BJ (cell line): ENCODE results near the gene MCUB. TPM values are rescaled to one million over a fixed set of nuclear protein-coding genes. Genes with fewer than 3 reads are reported as not detected.

Experiments used
- CTCF ChIA-PET: fragments of 350-600 bp; formaldehyde crosslinking; extraction: SDS; loops from one replicate; lab custom pipeline; 2021; ENCODE audit warnings: antibody characterized with exemption, inconsistent platforms; lab: Yijun Ruan, JAX
- POLR2A ChIA-PET: fragments of 300-600 bp; sonication (Branson Sonifier 250); formaldehyde crosslinking; extraction: SDS; loops from one replicate; lab custom pipeline; 2021; ENCODE audit warnings: antibody characterized with exemption; lab: Charles Lee
- DNase-seq: peaks from one replicate; pipeline ENCODE4 v3.0.0-alpha.2; 2011; ENCODE audit warnings: low read depth
- H3K27me3 ChIP-seq: 2 replicates; pipeline ENCODE4 v1.6.0; 2011; ENCODE audit warnings: low read length; ENCODE audit not compliant: control insufficient read depth, insufficient read depth
- H3K36me3 ChIP-seq: 2 replicates; pipeline ENCODE4 v1.5.1; 2011; ENCODE audit warnings: low read length; ENCODE audit not compliant: control insufficient read depth, insufficient read depth
- H3K4me3 ChIP-seq: 2 replicates; pipeline ENCODE4 v1.5.1; 2011; ENCODE audit warnings: low read depth, mild to moderate bottlenecking, control low read depth, low read length
- polyA plus RNA-seq: library from polyadenylated mRNA; depleted of rRNA; stranded (reverse); fragments of >200 nt; gene quantifications from 2 replicates; pipeline ENCODE4 v1.2.3, GENCODE V29; 2011
- TF ChIP-seq, protein P1 (sequence below): IDR thresholded peaks from 2 replicates; pipeline ENCODE4 v1.5.1; 2011; ENCODE audit warnings: low read depth, mild to moderate bottlenecking, control low read depth, inconsistent platforms, low read length, moderate library complexity; ENCODE audit not compliant: insufficient read depth

MCUB gene
- polyA plus RNA-seq, 1 experiment, result 25.4 TPM

DNA sequence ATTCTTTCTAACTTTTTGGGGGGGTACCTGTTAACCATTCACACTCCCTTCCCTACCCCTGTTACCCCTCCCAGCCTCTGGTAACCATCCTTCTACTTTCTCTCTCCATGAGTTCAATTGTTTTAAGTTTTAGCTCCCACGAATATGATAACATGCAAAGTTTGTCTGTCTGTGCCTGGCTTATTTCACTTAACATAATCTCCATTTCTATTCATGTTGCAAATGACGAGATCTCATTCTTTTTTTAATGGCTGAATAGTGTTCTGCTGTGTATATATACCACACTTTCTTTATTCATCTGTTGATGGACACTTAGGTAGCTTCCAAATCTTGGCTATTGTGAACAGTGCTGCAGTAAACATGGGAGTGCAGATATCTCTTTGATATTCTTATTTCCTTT lies 41.3 kb downstream of the MCUB start:
- Histone ChIP-seq H3K36me3 (no peaks in the 10 kb centered on the region), H3K4me3 (no peak overlapping the region), H3K27me3 (no peaks in the 10 kb centered on the region)
- CTCF ChIA-PET, result interaction anchor here (0.6 to 0.9 kb wide), 2 partner anchors 11 to 13 kb away, joined by 3 to 5 read pairs; no protein-coding TSS in a partner anchor
- DNase-seq, result no peak
- POLR2A ChIA-PET, result no interaction called here
- TF ChIP-seq, protein P1, sequence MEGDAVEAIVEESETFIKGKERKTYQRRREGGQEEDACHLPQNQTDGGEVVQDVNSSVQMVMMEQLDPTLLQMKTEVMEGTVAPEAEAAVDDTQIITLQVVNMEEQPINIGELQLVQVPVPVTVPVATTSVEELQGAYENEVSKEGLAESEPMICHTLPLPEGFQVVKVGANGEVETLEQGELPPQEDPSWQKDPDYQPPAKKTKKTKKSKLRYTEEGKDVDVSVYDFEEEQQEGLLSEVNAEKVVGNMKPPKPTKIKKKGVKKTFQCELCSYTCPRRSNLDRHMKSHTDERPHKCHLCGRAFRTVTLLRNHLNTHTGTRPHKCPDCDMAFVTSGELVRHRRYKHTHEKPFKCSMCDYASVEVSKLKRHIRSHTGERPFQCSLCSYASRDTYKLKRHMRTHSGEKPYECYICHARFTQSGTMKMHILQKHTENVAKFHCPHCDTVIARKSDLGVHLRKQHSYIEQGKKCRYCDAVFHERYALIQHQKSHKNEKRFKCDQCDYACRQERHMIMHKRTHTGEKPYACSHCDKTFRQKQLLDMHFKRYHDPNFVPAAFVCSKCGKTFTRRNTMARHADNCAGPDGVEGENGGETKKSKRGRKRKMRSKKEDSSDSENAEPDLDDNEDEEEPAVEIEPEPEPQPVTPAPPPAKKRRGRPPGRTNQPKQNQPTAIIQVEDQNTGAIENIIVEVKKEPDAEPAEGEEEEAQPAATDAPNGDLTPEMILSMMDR, result no peak

DNA sequence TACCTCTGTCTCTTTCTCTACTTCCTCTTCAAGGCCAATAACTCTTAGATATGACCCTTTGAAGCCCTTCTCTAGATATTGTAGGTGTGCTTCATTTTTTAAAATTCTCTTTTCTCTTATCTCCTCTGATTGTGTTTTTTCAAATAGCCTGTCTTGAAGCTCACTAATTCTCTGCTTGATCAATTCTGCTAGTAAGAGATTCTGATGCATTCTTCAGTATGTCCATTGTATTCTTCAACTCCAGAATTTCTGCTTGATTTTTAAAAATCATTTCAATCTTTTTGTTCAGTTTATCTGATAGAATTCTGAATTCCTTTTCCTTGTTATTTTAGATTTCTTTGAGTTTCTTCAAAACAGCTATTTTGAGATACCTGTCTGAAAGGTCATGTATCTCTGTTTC lies 47.9 kb downstream of the MCUB start:
- ChIA-PET POLR2A (no interaction called here), CTCF (interaction anchor here (0.9 kb wide), 1 partner anchor 15 kb away, joined by 4 read pairs; no protein-coding TSS in a partner anchor)
- Histone ChIP-seq H3K27me3 (no peaks in the 10 kb centered on the region), H3K4me3 (no peak overlapping the region), H3K36me3 (no peaks in the 10 kb centered on the region)
- TF ChIP-seq, protein P1, result no peak
- no peak for DNase-seq

DNA sequence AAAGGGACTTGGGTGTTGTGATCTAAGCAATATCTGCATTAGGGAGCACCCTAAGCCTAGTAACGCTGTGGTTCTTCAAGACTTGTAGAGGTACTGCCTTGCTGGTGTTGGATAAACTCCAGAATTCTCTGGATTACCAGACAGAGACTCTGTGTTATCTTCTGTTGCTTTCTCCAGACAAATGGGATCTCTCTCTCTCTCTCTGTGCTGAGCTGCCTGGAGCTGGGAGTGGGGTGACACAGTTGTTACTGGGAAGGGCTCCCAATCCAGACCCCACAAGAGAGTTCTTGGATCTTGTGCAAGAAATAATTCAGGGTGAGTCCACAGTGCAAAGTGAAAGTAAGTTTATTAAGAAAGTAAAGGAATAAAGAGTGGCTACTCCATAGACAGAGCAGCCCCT lies 48.8 kb downstream of the MCUB start:
- POLR2A ChIA-PET, result no interaction called here
- CTCF ChIA-PET, result no interaction called here
- DNase-seq, result no peak

DNA sequence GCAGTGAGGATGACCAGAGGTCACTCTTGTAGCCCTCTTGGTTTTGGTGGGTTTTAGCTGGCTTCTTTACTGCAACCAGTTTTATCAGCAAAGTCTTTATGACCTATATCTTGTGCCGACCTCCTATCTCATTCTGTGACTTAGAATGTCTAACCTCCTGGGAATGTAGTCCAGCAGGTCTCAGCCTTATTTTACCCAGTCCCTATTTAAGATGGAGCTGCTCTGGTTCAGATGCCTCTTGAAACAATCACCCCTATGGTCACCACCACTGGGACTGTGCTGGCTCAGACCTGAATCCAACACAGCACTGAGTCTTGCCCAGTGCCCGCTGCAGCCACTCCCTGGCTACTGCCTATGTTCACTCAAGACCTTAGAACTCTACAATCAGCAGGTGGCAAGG lies 49.4 kb downstream of the MCUB start:
- TF ChIP-seq, protein P1, result no peak
- H3K4me3 ChIP-seq, result no peak overlapping the region
- DNase-seq, result no peak
- ChIA-PET POLR2A (no interaction called here), CTCF (no interaction called here)
- H3K36me3 ChIP-seq, result no peaks in the 10 kb centered on the region
- no peaks in the 10 kb centered on the region for H3K27me3 ChIP-seq

More for the DNA sequence above, 48.8 kb downstream of the MCUB start:
- TF ChIP-seq, protein P1, result no peak
- Histone ChIP-seq H3K27me3 (no peaks in the 10 kb centered on the region), H3K4me3 (no peak overlapping the region), H3K36me3 (no peaks in the 10 kb centered on the region)

DNA sequence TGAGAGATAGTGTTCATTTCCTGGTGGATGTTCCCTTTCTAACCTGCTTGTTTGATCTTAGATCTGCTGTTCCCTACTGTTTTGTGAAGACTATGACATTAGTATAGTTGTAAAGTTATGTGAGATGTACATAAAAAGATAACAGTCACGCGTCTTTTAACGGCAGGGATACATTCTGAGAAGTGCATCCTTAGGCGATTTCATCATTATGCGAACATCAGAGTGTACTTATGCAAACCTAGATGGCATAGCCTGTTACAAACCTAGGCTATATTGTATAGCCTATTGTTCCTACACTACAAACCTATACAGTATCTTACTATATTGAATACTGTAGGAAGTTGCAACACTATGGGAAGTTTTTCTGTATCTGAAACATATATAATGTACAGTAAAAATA lies 50.4 kb downstream of the MCUB start:
- POLR2A ChIA-PET, result no interaction called here
- TF ChIP-seq, protein P1, result no peak
- CTCF ChIA-PET, result no interaction called here
- no peaks in the 10 kb centered on the region for H3K27me3 ChIP-seq
- no peak overlapping the region for H3K4me3 ChIP-seq
- no peak for DNase-seq
- no peaks in the 10 kb centered on the region for H3K36me3 ChIP-seq
